Fibroblast of the aortic adventitia (primary cell): ENCODE measurements around the gene POU2F3. TPM values are rescaled to one million over a fixed set of nuclear protein-coding genes. Genes with fewer than 3 reads are reported as not detected.

Experiments used
- DNase-seq: peaks from one replicate; pipeline ENCODE4 v3.0.0-alpha.2; 2010; ENCODE audit warnings: low read depth
- H3K4me3 ChIP-seq: 2 replicates; pipeline ENCODE4 v1.5.1; 2011; ENCODE audit warnings: low read depth, mild to moderate bottlenecking, control low read depth, low read length, moderate library complexity
- CTCF ChIP-seq: IDR thresholded peaks from 2 replicates; pipeline ENCODE4 v1.5.1; 2011; ENCODE audit warnings: mild to moderate bottlenecking, low read length, control low read depth, inconsistent platforms; ENCODE audit not compliant: insufficient read depth
- total RNA-seq: library from RNA; depleted of rRNA; stranded (reverse); fragments of >200 nt; gene quantifications from 2 replicates; pipeline ENCODE4 v1.2.3, GENCODE V29; 2012; ENCODE audit warnings: low replicate concordance

Gene POU2F3
- total RNA-seq, 1 donor: 0.36 TPM

GRCh38 chr11:120303004-120303637 is 63.2 kb downstream of the POU2F3 start:
- peak; percentile 88 for DNase-seq
- no peak overlapping the region for H3K4me3 ChIP-seq
- TF ChIP-seq CTCF: peak; percentile 99

GRCh38 chr11:120304526-120304925 is 64.6 kb downstream of the POU2F3 start:
- peak; percentile 27 for DNase-seq
- no peak for TF ChIP-seq CTCF
- no peak overlapping the region for H3K4me3 ChIP-seq

- no peak for DNase-seq
- no peak overlapping the region for H3K4me3 ChIP-seq
- no peak for TF ChIP-seq CTCF
Measured at GRCh38 chr11:120305286-120305685, 65.3 kb downstream of the POU2F3 start.

GRCh38 chr11:120306519-120307242 is 66.7 kb downstream of the POU2F3 start:
- TF ChIP-seq CTCF: peak; percentile 79
- no peak overlapping the region for H3K4me3 ChIP-seq
- peak; percentile 96 for DNase-seq

GRCh38 chr11:120307476-120307875 is 67.5 kb downstream of the POU2F3 start:
- no peak overlapping the region for H3K4me3 ChIP-seq
- no peak for DNase-seq
- TF ChIP-seq CTCF: no peak

GRCh38 chr11:120308081-120308480 is 68.1 kb downstream of the POU2F3 start:
- H3K4me3 ChIP-seq: no peak overlapping the region
- DNase-seq: no peak
- TF ChIP-seq CTCF: no peak
